Ovary (tissue), 9 donors: Measurements from ENCODE around the gene HS3ST6. TPM values are rescaled to one million over a fixed set of nuclear protein-coding genes. Genes with fewer than 3 reads are reported as not detected.
"Not testable (repeated sequence)": the region's sequence is repeated elsewhere in the genome, so short reads cannot be mapped to it uniquely, and the experiment has no call there.

Source experiments
- DNase-seq, 5 donors: peaks; one replicate each; pipeline ENCODE4 v3.0.0-alpha.2; 2019 to 2020
- H3K27ac ChIP-seq, 2 donors: fragments of 200-600 bp; one replicate each; pipeline versions ENCODE4 v1.5.1 to v1.8.0; 2019 to 2022
- H3K27me3 ChIP-seq: fragments of 200-600 bp; one replicate; pipeline ENCODE4 v1.8.0; 2022
- H3K36me3 ChIP-seq: fragments of 200-600 bp; sonication (generic); one replicate; pipeline ENCODE4 v1.5.1; 2019
- H3K4me1 ChIP-seq: one replicate; pipeline ENCODE4 v1.8.1; 2013; ENCODE audit warnings: mild to moderate bottlenecking, moderate library complexity; ENCODE audit not compliant: insufficient read depth
- H3K4me3 ChIP-seq: fragments of 200-600 bp; sonication (generic); one replicate; pipeline ENCODE4 v1.5.1; 2017
- H3K9me3 ChIP-seq, 2 donors: fragments of 200-600 bp in 1 of 2; sonication (generic) in 1 of 2; one replicate each; pipeline versions ENCODE4 v1.5.1 to v1.8.1; 2013 to 2019; ENCODE audit warnings: mild to moderate bottlenecking in 1 of 2, moderate library complexity in 1 of 2
- EP300 ChIP-seq: sonication (generic); formaldehyde crosslinking; IDR thresholded peaks from one replicate; pipeline ENCODE4 v1.6.1; 2017; ENCODE audit warnings: antibody characterized with exemption
- POLR2A ChIP-seq: fragments of 450-650 bp; IDR thresholded peaks from one replicate; pipeline ENCODE4 v1.6.1; 2017; ENCODE audit warnings: antibody characterized with exemption, mild to moderate bottlenecking, moderate library complexity
- WGBS, 3 donors: extraction: QIAGEN DNeasy Blood & Tissue Kit in 1 of 3; methylation state at CpG; one replicate each; pipeline versions ENCODE4 v1.1.5 to v1.1.7; 2013 to 2017; 5-methylcytosine and 5-hydroxymethylcytosine counted together
- intact Hi-C, 4 donors: fragments of 100-400 bp; cut with DNase I; formaldehyde crosslinking; loops; one replicate each; pipeline versions ENCODE4 v1.11.0 to v1.15.1; 2022 to 2023
- polyA plus RNA-seq, 2 donors: library from polyadenylated mRNA; stranded (reverse); fragments of 200-250 nt in 1 of 2; fragments of 350-450 nt in 1 of 2; fragmentation: Illumina TruSeq in 1 of 2; extraction: RNeasy Lipid Tissue Mini Kit (QIAGEN cat#74804) in 1 of 2; gene quantifications; one replicate each; pipeline ENCODE4 v1.2.3, GENCODE V29; 2013 to 2014
- total RNA-seq, 7 donors: library from RNA; depleted of rRNA in 2 of 7; stranded (reverse); fragments of >200 nt in 2 of 7; fragmentation: NEBNext Ultra II Directional in 3 of 7; extraction: Animal tissue kit (Norgen Biotek cat#: 25700) in 3 of 7; gene quantifications; one replicate each; pipeline versions ENCODE4 v1.1.0 to v1.2.4, GENCODE V29; 2016 to 2023
- TF ChIP-seq, protein P1 (sequence below), 3 donors: fragments of 450-650 bp in 2 of 3; fragments of 200-600 bp in 1 of 3; IDR thresholded peaks; one replicate each; pipeline versions ENCODE4 v1.5.1 to v1.8.0; 2016 to 2022; ENCODE audit warnings: antibody characterized with exemption in 3 of 3, mild to moderate bottlenecking in 1 of 3
- donor health status: DM: no; HTN: no; CAD: no; lungs with moderate emphysema.
- donor health status: DM: no; HTN: no; CAD: no.
- donor health status: Bipolar disorder and iron deficiency.
- donor health status: DM: yes; HTN: yes; CAD: no.
- donor health status: DM: no; HTN: no; CAD: no.
- donor health status: DM: yes; HTN: yes; CAD: no.

The HS3ST6 gene
- total and polyA plus RNA-seq, 9 donors = 0.69 to 1.8 TPM; not detected in 7

DNA sequence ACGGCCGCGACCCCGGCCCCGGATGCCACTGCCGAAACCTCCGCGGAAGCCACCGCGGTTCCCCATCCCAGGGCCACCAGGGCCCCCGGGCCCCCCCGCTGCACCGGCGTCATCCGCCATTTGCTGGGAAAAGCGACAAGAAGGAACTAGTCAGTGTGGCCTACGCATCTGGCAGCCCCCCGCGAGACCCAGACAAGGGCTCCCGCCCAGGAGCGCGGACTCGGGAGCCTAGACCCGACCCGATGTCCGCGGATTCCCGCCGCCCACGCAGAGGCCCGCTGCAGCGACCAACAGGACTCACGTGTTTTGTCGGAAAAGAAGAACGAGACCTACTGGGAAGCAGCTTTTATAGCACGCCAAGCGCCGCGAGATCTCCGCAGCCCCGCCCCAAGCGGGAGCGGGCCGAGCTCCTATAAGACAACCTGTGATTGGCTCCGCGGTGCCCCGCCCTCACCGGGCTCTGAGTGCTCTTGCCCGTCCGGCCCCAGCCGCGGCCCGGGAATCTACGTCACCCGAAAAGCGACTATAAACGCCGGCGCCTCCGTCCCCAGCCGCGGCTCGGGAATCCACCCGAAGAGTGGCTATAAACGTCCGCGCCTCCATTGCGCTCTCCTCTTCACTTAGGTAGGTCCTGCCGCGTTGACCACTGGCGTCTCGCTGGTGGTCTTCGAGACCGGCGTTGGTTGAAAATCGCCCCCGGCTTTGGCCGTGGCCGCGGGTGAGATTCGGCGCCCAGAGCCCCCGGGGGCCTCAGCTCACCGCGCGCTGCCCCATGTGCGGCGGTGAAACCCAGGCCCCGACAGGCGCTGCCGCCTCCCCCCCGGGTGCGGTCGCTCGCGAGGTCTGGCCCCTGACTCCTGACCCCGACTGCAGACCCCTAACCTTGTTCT lies 46.5 kb upstream of the HS3ST6 start, which contains the start of gene RPS2:
RPS2 (minus strand) TSS at position 321 of the 890 bp plus-strand sequence; CDS start at position 120, 201 bp downstream.
- Histone ChIP-seq H3K4me3 (peak within 1 kb of the TSS; percentile 92), H3K27ac (peak within 1 kb of the TSS; percentile 87 to 89), H3K9me3 (no peaks in the 10 kb centered on the region), H3K4me1 (peaks cover 12% of the 10 kb centered on the region), H3K27me3 (no peaks in the 10 kb centered on the region), H3K36me3 (no peaks in the 10 kb centered on the region)
- DNase-seq = peak; percentile 99 to 100 (median 99)
- 0 to 2% (median 1%) methylated on average over 69 to 97 of the region's 97 CpGs for WGBS, 3 donors
- TF ChIP-seq, protein P1, sequence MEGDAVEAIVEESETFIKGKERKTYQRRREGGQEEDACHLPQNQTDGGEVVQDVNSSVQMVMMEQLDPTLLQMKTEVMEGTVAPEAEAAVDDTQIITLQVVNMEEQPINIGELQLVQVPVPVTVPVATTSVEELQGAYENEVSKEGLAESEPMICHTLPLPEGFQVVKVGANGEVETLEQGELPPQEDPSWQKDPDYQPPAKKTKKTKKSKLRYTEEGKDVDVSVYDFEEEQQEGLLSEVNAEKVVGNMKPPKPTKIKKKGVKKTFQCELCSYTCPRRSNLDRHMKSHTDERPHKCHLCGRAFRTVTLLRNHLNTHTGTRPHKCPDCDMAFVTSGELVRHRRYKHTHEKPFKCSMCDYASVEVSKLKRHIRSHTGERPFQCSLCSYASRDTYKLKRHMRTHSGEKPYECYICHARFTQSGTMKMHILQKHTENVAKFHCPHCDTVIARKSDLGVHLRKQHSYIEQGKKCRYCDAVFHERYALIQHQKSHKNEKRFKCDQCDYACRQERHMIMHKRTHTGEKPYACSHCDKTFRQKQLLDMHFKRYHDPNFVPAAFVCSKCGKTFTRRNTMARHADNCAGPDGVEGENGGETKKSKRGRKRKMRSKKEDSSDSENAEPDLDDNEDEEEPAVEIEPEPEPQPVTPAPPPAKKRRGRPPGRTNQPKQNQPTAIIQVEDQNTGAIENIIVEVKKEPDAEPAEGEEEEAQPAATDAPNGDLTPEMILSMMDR (IDR thresholded peaks at IDR 0.05) = peak in 2 of 3 donors; percentile 23 to 39
- TF ChIP-seq POLR2A = peak; percentile 98
- peak; percentile 75 for TF ChIP-seq EP300
- intact Hi-C loops = loop anchor here in 1 of 4 donors (10.0 kb wide), 1 partner anchor 1330 kb away; the partner anchor contains the start of genes METTL26 and WFIKKN1

GRCh38 chr16:1963806-1964505 lies 45.7 kb upstream of the HS3ST6 start:
- H3K27me3 ChIP-seq = no peaks in the 10 kb centered on the region
- DNase-seq = peak in 2 of 5 donors; percentile 52 to 60
- H3K9me3 ChIP-seq = no peaks in the 10 kb centered on the region
- H3K27ac ChIP-seq = peak overlapping the region; percentile 87 to 89
- no peaks in the 10 kb centered on the region for H3K36me3 ChIP-seq
- H3K4me3 ChIP-seq = peak overlapping the region; percentile 92
- WGBS, 3 donors = 6 to 11% (median 7%) methylated on average over 34 to 44 of the region's 44 CpGs
- intact Hi-C loops = loop anchor here in 1 of 4 donors (10.0 kb wide), 1 partner anchor 1329 kb away; the partner anchor contains the start of genes METTL26 and WFIKKN1
- peaks cover 14% of the 10 kb centered on the region for H3K4me1 ChIP-seq
- TF ChIP-seq POLR2A (no peak), EP300 (no peak)
- TF ChIP-seq, protein P1 (IDR thresholded peaks at IDR 0.05) = no peak

DNA sequence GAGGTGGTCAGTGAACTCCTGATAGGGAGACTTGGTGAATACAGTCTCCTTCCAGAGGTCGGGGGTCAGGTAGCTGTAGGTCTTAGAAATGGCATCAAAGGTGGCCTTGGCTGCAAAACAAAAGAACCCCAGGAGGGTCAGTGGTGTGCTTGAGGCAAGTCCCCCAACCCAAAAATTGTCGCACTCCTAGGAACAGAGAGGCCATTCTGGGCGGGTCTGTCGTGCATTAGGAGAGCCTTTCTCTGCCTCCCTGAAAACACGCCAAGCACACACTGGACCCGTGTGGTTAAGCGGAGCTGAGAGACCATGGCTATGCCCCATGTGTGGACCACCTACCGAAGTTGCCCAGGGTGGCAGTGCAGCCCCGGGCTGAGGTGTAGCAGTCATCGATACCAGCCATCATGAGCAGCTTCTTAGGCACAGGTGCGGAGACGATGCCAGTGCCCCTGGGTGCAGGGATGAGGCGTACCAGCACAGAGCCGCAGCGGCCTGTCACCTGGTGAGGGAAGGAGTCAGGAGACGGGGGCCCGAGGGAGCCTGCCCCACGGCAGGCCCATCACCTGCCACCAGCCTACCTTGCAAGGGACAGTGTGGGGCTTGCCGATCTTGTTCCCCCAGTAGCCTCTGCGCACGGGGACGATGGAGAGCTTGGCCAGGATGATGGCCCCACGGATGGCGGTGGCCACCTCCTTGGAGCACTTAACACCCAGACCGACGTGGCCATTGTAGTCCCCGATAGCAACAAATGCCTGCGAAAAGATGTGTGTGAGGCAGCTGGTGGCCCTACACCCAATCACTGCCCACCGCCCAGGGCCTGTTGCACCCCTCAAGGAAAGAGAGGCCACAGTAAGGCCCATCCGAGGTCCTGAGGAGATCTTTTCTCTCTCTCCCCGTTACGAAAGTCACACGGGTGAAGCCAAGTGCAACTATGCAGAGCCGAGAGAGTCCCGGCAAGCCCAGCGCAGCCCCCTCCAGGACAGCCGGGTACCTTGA lies 44.2 kb upstream of the HS3ST6 start:
- 73 to 83% (median 74%) methylated on average over 35 to 37 of the region's 37 CpGs for WGBS, 3 donors
- intact Hi-C loops = loop anchor here in 1 of 4 donors (10.0 kb wide), 1 partner anchor 1328 kb away; the partner anchor contains the start of genes METTL26 and WFIKKN1
- H3K27ac ChIP-seq, H3K36me3 ChIP-seq, H3K4me3 ChIP-seq, H3K9me3 ChIP-seq, H3K27me3 ChIP-seq: not testable (repeated sequence)
- peak in 1 of 5 donors; percentile 38 for DNase-seq
- peaks cover 14% of the 10 kb centered on the region for H3K4me1 ChIP-seq

- peaks cover 14% of the 10 kb centered on the region for H3K4me1 ChIP-seq
- no peaks in the 10 kb centered on the region for H3K9me3 ChIP-seq
- intact Hi-C loops = loop anchor here in 1 of 4 donors (10.0 kb wide), 1 partner anchor 1327 kb away; the partner anchor contains the start of genes METTL26 and WFIKKN1
These were observed 43.4 kb upstream of the HS3ST6 start for GRCh38 chr16:1961651-1962067.

More at GRCh38 chr16:1961651-1962067, 43.4 kb upstream of the HS3ST6 start:
- DNase-seq = peak in 2 of 5 donors; percentile 20 to 34
- H3K4me3 ChIP-seq = no peak overlapping the region
- no peaks in the 10 kb centered on the region for H3K36me3 ChIP-seq
- no peaks in the 10 kb centered on the region for H3K27me3 ChIP-seq
- 46 to 55% (median 51%) methylated on average over 6 of the region's 6 CpGs for WGBS, 3 donors
- no peak overlapping the region for H3K27ac ChIP-seq
- TF ChIP-seq POLR2A = no peak
